ENCODE measurements around the gene YKT6.

DNA sequence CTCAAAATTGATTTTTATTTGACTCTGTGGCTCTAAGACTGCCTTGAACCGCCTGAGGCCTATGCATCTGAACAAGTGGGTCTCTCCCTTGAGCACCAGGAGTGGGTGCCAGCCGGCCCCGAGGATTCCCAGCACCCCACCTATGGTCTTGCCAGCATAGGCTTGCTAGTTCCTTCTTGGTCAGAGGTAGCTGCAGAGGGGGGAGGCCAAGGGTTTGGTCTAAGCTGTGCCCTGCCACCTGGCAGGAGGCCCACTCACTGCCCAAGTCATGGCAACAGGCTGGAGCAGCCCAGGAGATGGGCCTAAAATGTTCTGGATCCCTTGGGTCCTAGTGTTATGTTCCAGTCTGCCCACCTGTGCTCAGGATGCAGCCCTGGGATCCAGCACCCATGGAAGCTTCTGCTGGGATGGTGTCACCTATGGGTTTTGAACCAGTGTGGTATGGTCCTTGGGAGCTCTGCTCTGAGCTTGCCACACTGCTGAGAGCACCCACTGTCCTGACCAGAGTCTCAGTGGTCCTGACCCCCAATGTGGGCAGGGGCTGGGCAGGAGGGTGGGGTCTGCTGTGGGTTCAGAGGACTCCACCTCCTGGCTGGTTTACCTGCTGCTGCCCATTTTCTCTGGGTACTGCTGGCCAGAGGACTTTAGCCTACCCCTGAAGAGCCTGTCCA lies 12.6 kb downstream of the YKT6 start:
- TF ChIP-seq POLR2A (IDR thresholded peaks at IDR 0.05; ENCODE audit: low read length) (no peak), GATA1 (IDR thresholded peaks at IDR 0.05; ENCODE audit: low read depth, low read length) (no peak)
